ENCODE measurements around the gene ABHD11.

GRCh38 chr7:73737491-73738219, 947 bp downstream of the ABHD11 start:
- TF ChIP-seq CTCF (conservative IDR thresholded peaks at IDR 0.05): no peak
- no peak for TF ChIP-seq ZFX (IDR thresholded peaks at IDR 0.05)

Data from C4-2B (cell line).